Thyroid gland (tissue), 4 donors: Measurements from ENCODE around the gene IFT43. TPM values are rescaled to one million over a fixed set of nuclear protein-coding genes. Genes with fewer than 3 reads are reported as not detected.

Experiments
- DNase-seq, 2 donors: peaks; one replicate each; pipeline ENCODE4 v3.0.0-alpha.2; 2019
- H3K27ac ChIP-seq, 3 donors: fragments of 200-600 bp; sonication (generic); 1 replicate in 2 of 3; 2 replicates in 1 of 3; pipeline ENCODE4 v1.5.1; 2016 to 2019; ENCODE audit warnings: mild to moderate bottlenecking in 1 of 3, moderate library complexity in 1 of 3
- H3K27me3 ChIP-seq: fragments of 200-600 bp; sonication (generic); one replicate; pipeline ENCODE4 v1.5.1; 2019
- H3K36me3 ChIP-seq, 2 donors: fragments of 200-600 bp; sonication (generic); one replicate each; pipeline ENCODE4 v1.5.1; 2016 to 2019
- H3K4me1 ChIP-seq, 2 donors: fragments of 200-600 bp; sonication (generic); one replicate each; pipeline ENCODE4 v1.5.1; 2017 to 2019
- H3K4me3 ChIP-seq, 3 donors: fragments of 200-600 bp; sonication (generic); replicated peaks in 1 of 3; 1 replicate in 2 of 3; 2 replicates in 1 of 3; pipeline ENCODE4 v1.5.1; 2016; ENCODE audit warnings: mild to moderate bottlenecking in 1 of 3
- H3K9me3 ChIP-seq: fragments of 200-600 bp; sonication (generic); one replicate; pipeline ENCODE4 v1.5.1; 2017
- CTCF ChIP-seq, 6 experiments: fragments of 200-600 bp in 3 of 6; fragments of 450-650 bp in 3 of 6; sonication (generic) in 3 of 6; IDR thresholded peaks; one replicate each; pipeline ENCODE4 v1.5.1; 2016 to 2019; ENCODE audit warnings: antibody characterized with exemption in 6 of 6, mild to moderate bottlenecking in 2 of 6, inconsistent platforms in 1 of 6, moderate library complexity in 1 of 6
- POLR2A ChIP-seq, 2 donors: fragments of 450-650 bp; IDR thresholded peaks; one replicate each; pipeline ENCODE4 v1.6.1; 2017; ENCODE audit warnings: antibody characterized with exemption in 2 of 2, mild to moderate bottlenecking in 2 of 2, moderate library complexity in 1 of 2
- WGBS, 2 donors: methylation state at CpG; one replicate each; pipeline ENCODE4 v1.1.5; 2017; 5-methylcytosine and 5-hydroxymethylcytosine counted together
- intact Hi-C: fragments of 100-400 bp; cut with DNase I; formaldehyde crosslinking; loops from one replicate; pipeline ENCODE4 v1.15.1; 2023
- total RNA-seq, 4 donors: library from RNA; depleted of rRNA; stranded (reverse); fragments of >200 nt; gene quantifications; one replicate each; pipeline ENCODE4 v1.2.3, GENCODE V29; 2016

The IFT43 gene
- total RNA-seq, 4 donors from 2014 or later, result 39.0 to 59.8 (median 52.4) TPM

GRCh38 chr14:76083796-76084765 is 98.5 kb downstream of the IFT43 start:
- no peak overlapping the region for H3K27ac ChIP-seq
- TF ChIP-seq POLR2A (IDR thresholded peaks at IDR 0.05) (no peak), CTCF (IDR thresholded peaks at IDR 0.05) (no peak)
- no peak overlapping the region for H3K4me3 ChIP-seq
- no peak for DNase-seq
- 84% methylated on average over 25 of the region's 25 CpGs for WGBS, 2 donors
- peaks cover 0 to 9% of the 10 kb centered on the region in 2 donors for H3K36me3 ChIP-seq
- H3K9me3 ChIP-seq, result no peaks in the 10 kb centered on the region
- H3K27me3 ChIP-seq, result no peaks in the 10 kb centered on the region
- intact Hi-C loops, result no loop called here
- no peaks in the 10 kb centered on the region for H3K4me1 ChIP-seq

- no peaks in the 10 kb centered on the region for H3K9me3 ChIP-seq
- H3K36me3 ChIP-seq, result peaks cover 0 to 9% of the 10 kb centered on the region in 2 donors
- DNase-seq, result no peak
- H3K27me3 ChIP-seq, result no peaks in the 10 kb centered on the region
- intact Hi-C loops, result no loop called here
- TF ChIP-seq POLR2A (IDR thresholded peaks at IDR 0.05), result no peak
- no peak for TF ChIP-seq CTCF (IDR thresholded peaks at IDR 0.05)
- WGBS, 2 donors, result 88% methylated on average over 3 of the region's 3 CpGs
- no peak overlapping the region for H3K4me3 ChIP-seq
- no peaks in the 10 kb centered on the region for H3K4me1 ChIP-seq
- no peak overlapping the region for H3K27ac ChIP-seq
Observed at GRCh38 chr14:76085358-76085757, 99.8 kb downstream of the IFT43 start.

- Histone ChIP-seq H3K27me3 (no peaks in the 10 kb centered on the region), H3K9me3 (no peaks in the 10 kb centered on the region), H3K4me3 (no peak overlapping the region), H3K4me1 (no peaks in the 10 kb centered on the region), H3K27ac (no peak overlapping the region), H3K36me3 (peaks cover 0 to 9% of the 10 kb centered on the region in 2 donors)
- intact Hi-C loops, result no loop called here
- DNase-seq, result no peak
- 80 to 86% methylated on average over 4 of the region's 4 CpGs for WGBS, 2 donors
- no peak for TF ChIP-seq CTCF (IDR thresholded peaks at IDR 0.05)
- no peak for TF ChIP-seq POLR2A (IDR thresholded peaks at IDR 0.05)
Observed at GRCh38 chr14:76086636-76087035, 101.1 kb downstream of the IFT43 start.

- Histone ChIP-seq H3K4me1 (no peaks in the 10 kb centered on the region), H3K36me3 (peaks cover 0 to 4% of the 10 kb centered on the region in 2 donors), H3K9me3 (no peaks in the 10 kb centered on the region), H3K27ac (no peak overlapping the region), H3K4me3 (no peak overlapping the region), H3K27me3 (no peaks in the 10 kb centered on the region)
- DNase-seq, result no peak
- intact Hi-C loops, result no loop called here
- WGBS, 2 donors, result 83 to 84% methylated on average over 8 of the region's 8 CpGs
- TF ChIP-seq CTCF (IDR thresholded peaks at IDR 0.05) (no peak), POLR2A (IDR thresholded peaks at IDR 0.05) (no peak)
Observed at GRCh38 chr14:76088326-76088725, 102.8 kb downstream of the IFT43 start.
